COLO668 (cell line): ENCODE data around the gene SPINK5.

ENCODE experiments used
- DNase-seq: peaks from one replicate; lab custom pipeline; 2025; ENCODE audit not compliant: unreplicated experiment; lab: John Stamatoyannopoulos, UW

SPINK5 gene

DNA sequence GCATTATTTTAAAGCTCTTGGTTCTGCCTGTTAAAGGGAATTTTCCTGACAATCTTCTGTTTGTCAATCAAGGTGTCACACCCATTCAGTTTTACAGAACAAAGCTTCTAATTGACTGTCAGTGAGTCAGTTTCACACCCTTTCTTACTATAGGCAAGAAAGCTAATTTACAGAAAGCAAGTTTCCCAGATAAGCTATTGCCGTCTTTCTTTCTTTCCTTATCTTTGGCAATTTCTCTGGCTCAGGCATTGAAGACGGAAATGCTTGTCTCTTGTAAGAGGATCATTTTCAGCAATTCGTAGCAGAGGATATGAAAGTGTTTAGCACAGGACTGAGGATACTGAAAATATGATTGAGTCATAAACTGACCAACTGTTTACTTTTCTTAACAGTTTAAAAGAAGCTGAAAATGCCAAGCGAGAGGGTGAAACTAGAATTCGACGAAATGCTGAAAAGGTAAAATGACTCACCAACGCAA is 27.0 kb downstream of the SPINK5 start:
- DNase-seq, result no peak

- no peak for DNase-seq
Measured at GRCh38 chr5:148091991-148092964, 28.5 kb downstream of the SPINK5 start.

DNA sequence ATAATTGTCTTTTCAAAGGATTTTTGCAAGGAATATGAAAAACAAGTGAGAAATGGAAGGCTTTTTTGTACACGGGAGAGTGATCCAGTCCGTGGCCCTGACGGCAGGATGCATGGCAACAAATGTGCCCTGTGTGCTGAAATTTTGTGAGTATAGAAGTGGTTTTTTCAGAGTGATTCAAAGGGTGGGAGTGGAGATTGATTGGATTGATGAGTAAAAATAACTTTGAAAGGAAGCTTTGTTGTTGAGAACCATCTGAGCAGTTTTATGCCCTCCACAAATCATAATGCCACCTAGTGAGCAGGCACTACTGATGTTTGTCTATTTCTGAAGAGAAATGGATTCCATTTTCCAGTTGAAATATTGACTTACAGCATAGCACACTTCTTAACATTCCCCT is 30.6 kb downstream of the SPINK5 start:
- DNase-seq, result no peak

DNA sequence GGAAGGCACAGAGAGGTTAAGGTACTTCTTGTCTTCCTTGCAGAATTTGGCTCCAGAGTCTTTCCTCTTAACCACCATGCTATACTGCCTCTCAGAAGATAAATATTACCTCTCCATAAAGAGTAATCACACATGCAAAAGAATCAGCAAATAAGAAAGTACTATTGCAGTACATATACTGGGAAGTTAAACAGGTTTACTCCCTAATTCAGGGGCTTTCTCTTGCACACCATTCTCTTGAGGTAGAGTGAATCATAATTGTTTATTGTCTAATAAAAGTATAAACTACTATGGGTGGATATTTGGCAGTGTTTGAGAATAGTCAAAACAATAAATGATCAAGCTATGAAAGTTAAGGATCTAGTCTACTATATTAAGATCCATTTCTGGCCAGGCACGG is 40.4 kb downstream of the SPINK5 start:
- no peak for DNase-seq

GRCh38 chr5:148107608-148108007 is 43.8 kb downstream of the SPINK5 start:
- no peak for DNase-seq

GRCh38 chr5:148113243-148113642 is 49.5 kb downstream of the SPINK5 start:
- no peak for DNase-seq

DNA sequence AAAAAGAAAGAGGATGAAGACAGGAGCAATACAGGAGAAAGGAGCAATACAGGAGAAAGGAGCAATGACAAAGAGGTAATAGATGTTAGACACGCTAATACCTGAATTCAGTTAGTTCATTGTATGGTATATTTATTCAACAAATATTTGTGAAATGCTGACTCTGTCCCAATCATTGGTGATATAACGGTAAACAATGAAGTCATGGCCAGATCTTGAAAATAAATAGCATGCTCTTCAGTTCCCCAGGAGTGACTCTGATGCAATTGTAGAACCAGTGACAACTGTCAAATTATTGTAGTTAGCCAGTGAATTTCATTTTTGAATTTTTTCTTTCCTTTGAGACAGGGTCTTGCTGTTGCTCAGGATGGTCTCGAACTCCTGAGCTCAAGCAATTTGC is 56.5 kb downstream of the SPINK5 start:
- no peak for DNase-seq

DNA sequence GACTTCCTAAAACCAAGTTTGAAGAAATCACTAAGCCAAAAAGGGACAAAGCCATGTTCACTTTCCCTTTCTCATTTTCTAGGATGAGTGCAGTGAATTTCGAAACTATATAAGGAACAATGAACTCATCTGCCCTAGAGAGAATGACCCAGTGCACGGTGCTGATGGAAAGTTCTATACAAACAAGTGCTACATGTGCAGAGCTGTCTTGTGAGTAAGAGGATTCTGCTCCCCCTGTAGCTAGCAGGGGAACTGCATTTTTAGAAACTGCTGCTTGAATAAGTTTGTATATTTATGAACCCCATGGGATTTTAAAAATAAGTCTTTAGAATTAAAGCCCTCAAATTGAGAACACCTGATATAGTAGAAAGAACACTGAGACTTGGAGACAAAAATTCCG is 61.9 kb downstream of the SPINK5 start:
- DNase-seq, result no peak

- DNase-seq, result no peak
Measured at GRCh38 chr5:148135091-148136048, 71.6 kb downstream of the SPINK5 start.

DNA sequence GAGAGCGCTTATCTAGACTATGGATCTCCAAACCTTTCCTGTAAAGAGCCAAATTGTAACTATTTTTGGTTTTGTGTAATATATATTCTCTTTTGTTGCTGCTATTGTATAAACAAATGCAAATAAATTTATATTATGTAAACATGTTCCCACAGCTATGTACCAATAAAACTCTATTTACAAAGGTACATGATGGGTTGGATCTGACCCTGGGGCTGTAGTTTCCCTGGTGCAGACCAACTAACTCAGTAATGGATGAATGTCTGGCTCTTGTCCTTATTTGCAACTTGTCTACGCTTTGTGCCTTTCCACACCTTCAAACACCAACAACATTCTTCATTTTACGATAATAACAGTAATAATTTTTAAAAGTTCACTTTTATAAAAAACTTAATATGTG is 77.1 kb downstream of the SPINK5 start:
- no peak for DNase-seq

GRCh38 chr5:148141645-148142044 is 77.9 kb downstream of the SPINK5 start:
- no peak for DNase-seq

DNA sequence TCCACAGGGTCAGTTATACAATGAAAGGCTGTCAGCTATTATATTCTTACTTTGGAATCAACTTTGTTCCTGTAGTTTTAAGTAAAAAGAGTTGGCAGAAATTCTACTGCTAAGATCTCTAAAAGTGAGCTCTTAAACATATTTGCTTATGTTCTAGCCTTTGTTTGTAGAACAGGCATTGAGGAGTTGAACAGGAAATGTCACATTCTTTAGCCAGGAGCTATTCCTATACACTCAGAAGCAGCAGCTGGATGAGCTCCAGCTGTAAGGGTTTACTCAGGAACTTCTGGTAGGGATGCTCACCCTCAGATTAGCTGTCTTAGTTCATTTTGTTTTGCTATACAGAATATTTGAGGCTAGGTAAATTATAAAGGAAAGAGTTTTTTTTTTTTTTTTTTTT is 82.1 kb downstream of the SPINK5 start:
- peak; percentile 2 for DNase-seq

DNA sequence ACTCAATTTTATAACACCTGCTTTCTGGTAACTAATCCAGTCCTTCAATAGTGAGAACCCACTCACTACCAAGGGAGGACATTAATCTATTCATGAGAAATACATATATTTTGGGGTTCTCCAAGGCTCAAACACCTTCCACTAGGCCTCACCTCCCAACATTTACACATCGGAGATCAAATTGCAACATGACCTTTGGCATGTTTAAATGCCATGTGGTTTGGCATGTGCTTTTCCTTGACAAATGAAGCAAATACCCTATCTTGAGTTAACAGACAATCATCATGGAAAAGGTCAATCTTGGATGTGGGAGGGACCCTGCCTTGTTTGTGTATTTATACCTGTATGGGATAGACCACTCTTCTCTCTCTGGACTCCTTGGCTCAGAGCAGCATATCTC is 82.7 kb downstream of the SPINK5 start:
- DNase-seq, result no peak

- no peak for DNase-seq
Measured at GRCh38 chr5:148147415-148147814, 83.6 kb downstream of the SPINK5 start.

DNA sequence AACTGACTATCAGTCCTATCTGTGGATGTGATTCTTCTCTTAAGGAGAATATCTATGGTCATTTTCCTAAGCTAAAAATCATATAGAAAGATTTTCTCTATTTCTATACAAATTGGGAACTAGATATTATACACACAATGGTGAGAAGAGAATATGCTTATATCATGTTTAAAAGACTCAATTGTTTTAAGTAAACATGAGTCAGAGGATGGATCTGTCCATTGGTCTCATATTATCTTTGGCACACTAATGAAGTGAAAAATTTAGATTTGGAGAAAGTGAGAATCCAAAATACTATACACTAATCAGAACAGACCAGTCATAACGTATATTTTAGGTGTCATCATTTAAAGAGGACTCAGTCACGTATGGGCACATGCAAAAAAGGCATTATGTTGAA is 88.1 kb downstream of the SPINK5 start:
- DNase-seq, result no peak

DNA sequence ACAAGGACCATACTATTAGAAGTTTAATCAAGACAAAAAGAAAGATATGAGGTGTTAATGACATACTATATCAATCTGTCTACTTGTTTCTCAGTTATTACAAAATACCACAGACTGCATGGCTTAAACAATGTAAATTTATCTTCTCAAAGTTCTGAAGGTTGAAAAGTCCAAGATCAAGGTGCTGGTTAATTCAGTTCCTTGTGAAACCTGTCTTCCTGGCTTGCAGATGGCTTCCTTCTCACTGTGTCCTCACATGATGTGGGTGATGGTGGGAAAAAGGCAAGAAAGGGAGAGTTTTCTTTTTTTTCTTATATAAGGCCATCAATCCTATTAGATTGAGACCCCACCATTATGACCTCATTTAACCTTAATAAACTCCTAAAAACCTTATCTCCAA is 89.0 kb downstream of the SPINK5 start:
- no peak for DNase-seq

- no peak for DNase-seq
Measured at GRCh38 chr5:148156609-148157008, 92.8 kb downstream of the SPINK5 start.

GRCh38 chr5:148162038-148162437 is 98.3 kb downstream of the SPINK5 start:
- DNase-seq, result no peak

DNA sequence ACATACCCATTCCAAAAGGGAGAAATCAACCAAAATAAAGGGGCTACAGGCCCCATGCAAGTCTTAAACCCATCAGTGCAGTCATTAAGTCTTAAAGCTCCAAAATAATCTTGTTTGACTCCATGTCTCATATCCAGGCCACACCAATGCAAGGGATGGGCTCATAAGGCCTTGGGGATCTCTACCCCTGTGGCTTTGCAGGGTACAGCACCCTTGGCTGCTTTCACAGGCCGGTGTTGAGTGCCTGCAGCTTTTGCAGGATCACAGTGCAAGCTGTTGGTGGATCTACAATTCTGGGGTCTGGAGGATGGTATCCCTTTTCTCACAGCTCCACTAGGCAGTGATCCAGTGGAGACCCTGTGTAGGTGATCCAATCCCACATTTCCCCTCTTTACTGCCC is 99.6 kb downstream of the SPINK5 start:
- no peak for DNase-seq

GRCh38 chr5:148166550-148167283 is 102.9 kb downstream of the SPINK5 start:
- DNase-seq, result no peak

DNA sequence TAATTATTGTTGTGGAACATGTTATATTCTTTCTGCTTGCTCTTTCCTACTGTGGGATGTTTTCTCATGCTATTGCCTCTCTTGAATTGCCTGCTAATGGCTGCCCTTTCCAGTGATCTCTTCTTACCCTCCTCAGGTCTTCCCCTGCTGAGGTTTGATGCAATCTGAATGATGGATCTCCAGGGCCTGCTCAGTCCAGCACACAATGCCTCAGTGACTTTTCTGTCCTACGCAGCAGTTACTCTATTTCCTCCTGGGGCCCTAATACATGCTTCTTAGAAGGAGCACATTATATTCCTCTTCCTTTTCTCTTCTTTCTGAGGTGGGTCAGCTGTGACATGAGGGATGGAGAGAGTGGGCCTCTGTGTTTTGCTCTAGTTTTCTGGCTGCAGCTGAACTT is 104.5 kb downstream of the SPINK5 start, which contains the start of gene SPINK14:
Gene SPINK14, plus strand, starts transcription at position 301 of the 400 bp plus-strand sequence. CDS start 1,187 bp downstream, outside the sequence.
- no peak for DNase-seq
